ENCODE data around the gene TPSB2. TPM values are rescaled to one million over a fixed set of nuclear protein-coding genes. Genes with fewer than 3 reads are reported as not detected.
"Not testable (repeated sequence)": the region's sequence is repeated elsewhere in the genome, so short reads cannot be mapped to it uniquely, and the experiment has no call there.

TPSB2 gene
- total RNA-seq, 5 donors from 2014 or later (not counting 1 experiment from before 2014, with no cell fraction given): 0.32 to 4.3 (median 0.52) TPM; not detected in 1

GRCh38 chr16:1194665-1195392 lies 35.2 kb downstream of the TPSB2 start:
- Histone ChIP-seq H3K4me3 (ENCODE audit: control insufficient read depth in 1 of 2, extremely low read depth in 1 of 2, low read length in 1 of 2) (no peak overlapping the region), H3K27ac (ENCODE audit: low read length) (no peak overlapping the region), H3K4me1 (ENCODE audit: control insufficient read depth in 1 of 2, extremely low read depth in 1 of 2, insufficient read depth in 2 of 2, low read length in 2 of 2) (peaks cover 0 to 6% of the 10 kb centered on the region in 2 experiments), H3K36me3 (ENCODE audit: control insufficient read depth in 2 of 2, extremely low read depth in 1 of 2, insufficient read depth in 1 of 2, low read length in 1 of 2) (no peaks in the 10 kb centered on the region), H3K9me3 (no peaks in the 10 kb centered on the region), H3K27me3 (replicated peaks in 1 of 2; ENCODE audit: control insufficient read depth in 2 of 2, extremely low read depth in 1 of 2, insufficient read depth in 2 of 2, low read length in 1 of 2) (peaks cover 0 to 55% of the 10 kb centered on the region in 2 experiments)
- Mint-ChIP-seq H3K27ac (no peak overlapping the region), H3K4me1 (no peaks in the 10 kb centered on the region), H3K27me3 (peaks cover 3 to 8% of the 10 kb centered on the region in 2 donors), H3K4me3 (no peak overlapping the region), H3K36me3 (no peaks in the 10 kb centered on the region), H3K9me3 (no peaks in the 10 kb centered on the region)
- CTCF ChIA-PET: no interaction called here
- 30% methylated on average over 46 of the region's 61 CpGs for WGBS (ENCODE audit: insufficient coverage)
- ATAC-seq (replicated peaks in 1 of 4): peak in 1 of 4 experiments; percentile 55
- POLR2A ChIA-PET: no interaction called here
- peak in 9 of 35 experiments; percentile 9 to 42 (median 22) for DNase-seq

- Mint-ChIP-seq H3K4me3 (no peak overlapping the region), H3K4me1 (no peaks in the 10 kb centered on the region), H3K27ac (no peak overlapping the region), H3K36me3 (no peaks in the 10 kb centered on the region), H3K9me3 (no peaks in the 10 kb centered on the region), H3K27me3 (peaks cover 3 to 8% of the 10 kb centered on the region in 2 donors)
- no peaks in the 10 kb centered on the region for H3K9me3 ChIP-seq
- ChIA-PET POLR2A (no interaction called here), CTCF (interaction anchor here in 1 of 2 donors (0.6 kb wide), 1 partner anchor 87 kb away, joined by 4 read pairs; no protein-coding TSS in a partner anchor)
- H3K4me1 ChIP-seq (ENCODE audit: control insufficient read depth in 1 of 2, extremely low read depth in 1 of 2, insufficient read depth in 2 of 2, low read length in 2 of 2): peaks cover 0 to 7% of the 10 kb centered on the region in 2 experiments
- no peaks in the 10 kb centered on the region for H3K36me3 ChIP-seq (ENCODE audit: control insufficient read depth in 2 of 2, extremely low read depth in 1 of 2, insufficient read depth in 1 of 2, low read length in 1 of 2)
- no peak overlapping the region for H3K4me3 ChIP-seq (ENCODE audit: control insufficient read depth in 1 of 2, extremely low read depth in 1 of 2, low read length in 1 of 2)
- peaks cover 0 to 62% of the 10 kb centered on the region in 2 experiments for H3K27me3 ChIP-seq (replicated peaks in 1 of 2; ENCODE audit: control insufficient read depth in 2 of 2, extremely low read depth in 1 of 2, insufficient read depth in 2 of 2, low read length in 1 of 2)
- DNase-seq (no peak), ATAC-seq (replicated peaks in 1 of 4) (no peak)
- H3K27ac ChIP-seq (ENCODE audit: low read length): no peak overlapping the region
- WGBS (ENCODE audit: insufficient coverage): 73% methylated on average over 27 of the region's 29 CpGs
These were observed 36.0 kb downstream of the TPSB2 start for GRCh38 chr16:1193825-1194581.

- Histone ChIP-seq H3K4me1 (ENCODE audit: control insufficient read depth in 1 of 2, extremely low read depth in 1 of 2, insufficient read depth in 2 of 2, low read length in 2 of 2) (peaks cover 0 to 9% of the 10 kb centered on the region in 2 experiments), H3K36me3 (ENCODE audit: control insufficient read depth in 2 of 2, extremely low read depth in 1 of 2, insufficient read depth in 1 of 2, low read length in 1 of 2) (no peaks in the 10 kb centered on the region), H3K9me3 (no peaks in the 10 kb centered on the region), H3K27ac (ENCODE audit: low read length) (no peak overlapping the region), H3K4me3 (ENCODE audit: control insufficient read depth in 1 of 2, extremely low read depth in 1 of 2, low read length in 1 of 2) (no peak overlapping the region), H3K27me3 (replicated peaks in 1 of 2; ENCODE audit: control insufficient read depth in 2 of 2, extremely low read depth in 1 of 2, insufficient read depth in 2 of 2, low read length in 1 of 2) (peaks cover 0 to 68% of the 10 kb centered on the region in 2 experiments)
- no peak overlapping the region for H3K27ac Mint-ChIP-seq
- no peaks in the 10 kb centered on the region for H3K9me3 Mint-ChIP-seq
- CTCF ChIA-PET: interaction anchor here in 1 of 2 donors (0.6 kb wide), 1 partner anchor 86 kb away, joined by 4 read pairs; no protein-coding TSS in a partner anchor
- POLR2A ChIA-PET: no interaction called here
- no peaks in the 10 kb centered on the region for H3K36me3 Mint-ChIP-seq
- WGBS (ENCODE audit: insufficient coverage): 73% methylated on average over 26 of the region's 30 CpGs
- no peak for DNase-seq
- H3K4me1 Mint-ChIP-seq: no peaks in the 10 kb centered on the region
- peaks cover 3 to 8% of the 10 kb centered on the region in 2 donors for H3K27me3 Mint-ChIP-seq
- H3K4me3 Mint-ChIP-seq: no peak overlapping the region
- ATAC-seq (replicated peaks in 1 of 4): no peak
These were observed 36.7 kb downstream of the TPSB2 start for GRCh38 chr16:1193143-1193824.

- 82% methylated on average over 5 of the region's 9 CpGs for WGBS (ENCODE audit: insufficient coverage)
- Histone ChIP-seq H3K4me3 (ENCODE audit: control insufficient read depth in 1 of 2, extremely low read depth in 1 of 2, low read length in 1 of 2) (no peak overlapping the region), H3K27me3 (replicated peaks in 1 of 2; ENCODE audit: control insufficient read depth in 2 of 2, extremely low read depth in 1 of 2, insufficient read depth in 2 of 2, low read length in 1 of 2) (peaks cover 0 to 71% of the 10 kb centered on the region in 2 experiments), H3K36me3 (ENCODE audit: control insufficient read depth in 2 of 2, extremely low read depth in 1 of 2, insufficient read depth in 1 of 2, low read length in 1 of 2) (no peaks in the 10 kb centered on the region), H3K9me3 (no peaks in the 10 kb centered on the region), H3K27ac (ENCODE audit: low read length) (no peak overlapping the region), H3K4me1 (ENCODE audit: control insufficient read depth in 1 of 2, extremely low read depth in 1 of 2, insufficient read depth in 2 of 2, low read length in 2 of 2) (peaks cover 0 to 9% of the 10 kb centered on the region in 2 experiments)
- no peaks in the 10 kb centered on the region for H3K4me1 Mint-ChIP-seq
- ChIA-PET CTCF (no interaction called here), POLR2A (no interaction called here)
- no peaks in the 10 kb centered on the region for H3K9me3 Mint-ChIP-seq
- peaks cover 3 to 11% of the 10 kb centered on the region in 2 donors for H3K27me3 Mint-ChIP-seq
- no peak overlapping the region for H3K27ac Mint-ChIP-seq
- DNase-seq (no peak), ATAC-seq (replicated peaks in 1 of 4) (no peak)
- H3K36me3 Mint-ChIP-seq: no peaks in the 10 kb centered on the region
- no peak overlapping the region for H3K4me3 Mint-ChIP-seq
These were observed 37.5 kb downstream of the TPSB2 start for GRCh38 chr16:1192384-1193073.

- H3K27ac ChIP-seq (ENCODE audit: low read length); CTCF ChIA-PET; H3K4me1 ChIP-seq (ENCODE audit: control insufficient read depth in 1 of 2, extremely low read depth in 1 of 2, insufficient read depth in 2 of 2, low read length in 2 of 2); H3K4me3 ChIP-seq (ENCODE audit: control insufficient read depth in 1 of 2, extremely low read depth in 1 of 2, low read length in 1 of 2); H3K27ac Mint-ChIP-seq; H3K4me3 Mint-ChIP-seq; POLR2A ChIA-PET; ATAC-seq (replicated peaks in 1 of 4); H3K36me3 ChIP-seq (ENCODE audit: control insufficient read depth in 2 of 2, extremely low read depth in 1 of 2, insufficient read depth in 1 of 2, low read length in 1 of 2); H3K9me3 Mint-ChIP-seq; H3K9me3 ChIP-seq; H3K4me1 Mint-ChIP-seq; H3K36me3 Mint-ChIP-seq; DNase-seq: not testable (repeated sequence)
- peaks cover 0 to 60% of the 10 kb centered on the region in 2 experiments for H3K27me3 ChIP-seq (replicated peaks in 1 of 2; ENCODE audit: control insufficient read depth in 2 of 2, extremely low read depth in 1 of 2, insufficient read depth in 2 of 2, low read length in 1 of 2)
- peaks cover 3 to 11% of the 10 kb centered on the region in 2 donors for H3K27me3 Mint-ChIP-seq
- 87% methylated on average over 10 of the region's 11 CpGs for WGBS (ENCODE audit: insufficient coverage)
These were observed 39.2 kb downstream of the TPSB2 start for GRCh38 chr16:1190789-1191188.

- H3K27me3 Mint-ChIP-seq: peaks cover 3 to 11% of the 10 kb centered on the region in 2 donors
- 83% methylated on average over 2 of the region's 7 CpGs for WGBS (ENCODE audit: insufficient coverage)
These were observed 40.5 kb downstream of the TPSB2 start for GRCh38 chr16:1189455-1189854.

More at GRCh38 chr16:1189455-1189854, 40.5 kb downstream of the TPSB2 start:
- CTCF ChIA-PET: no interaction called here
- H3K4me1 Mint-ChIP-seq: no peaks in the 10 kb centered on the region
- POLR2A ChIA-PET: interaction anchor here in 1 of 2 donors (0.7 kb wide), 1 partner anchor 1841 kb away, joined by 3 read pairs; no protein-coding TSS in a partner anchor
- peaks cover 0 to 4% of the 10 kb centered on the region in 2 experiments for H3K4me1 ChIP-seq (ENCODE audit: control insufficient read depth in 1 of 2, extremely low read depth in 1 of 2, insufficient read depth in 2 of 2, low read length in 2 of 2)
- no peak overlapping the region for H3K27ac Mint-ChIP-seq
- no peak overlapping the region for H3K4me3 Mint-ChIP-seq
- ATAC-seq (replicated peaks in 1 of 4) (no peak), DNase-seq (no peak)
- H3K27ac ChIP-seq (ENCODE audit: low read length): no peak overlapping the region
- no peaks in the 10 kb centered on the region for H3K36me3 Mint-ChIP-seq
- no peaks in the 10 kb centered on the region for H3K36me3 ChIP-seq (ENCODE audit: control insufficient read depth in 2 of 2, extremely low read depth in 1 of 2, insufficient read depth in 1 of 2, low read length in 1 of 2)
- H3K4me3 ChIP-seq (ENCODE audit: control insufficient read depth in 1 of 2, extremely low read depth in 1 of 2, low read length in 1 of 2): no peak overlapping the region
- peaks cover 0 to 54% of the 10 kb centered on the region in 2 experiments for H3K27me3 ChIP-seq (replicated peaks in 1 of 2; ENCODE audit: control insufficient read depth in 2 of 2, extremely low read depth in 1 of 2, insufficient read depth in 2 of 2, low read length in 1 of 2)
- no peaks in the 10 kb centered on the region for H3K9me3 ChIP-seq
- H3K9me3 Mint-ChIP-seq: no peaks in the 10 kb centered on the region

Measured in T-cell (primary cell).